ENCODE data around the gene ABCA12.

ABCA12 gene

DNA sequence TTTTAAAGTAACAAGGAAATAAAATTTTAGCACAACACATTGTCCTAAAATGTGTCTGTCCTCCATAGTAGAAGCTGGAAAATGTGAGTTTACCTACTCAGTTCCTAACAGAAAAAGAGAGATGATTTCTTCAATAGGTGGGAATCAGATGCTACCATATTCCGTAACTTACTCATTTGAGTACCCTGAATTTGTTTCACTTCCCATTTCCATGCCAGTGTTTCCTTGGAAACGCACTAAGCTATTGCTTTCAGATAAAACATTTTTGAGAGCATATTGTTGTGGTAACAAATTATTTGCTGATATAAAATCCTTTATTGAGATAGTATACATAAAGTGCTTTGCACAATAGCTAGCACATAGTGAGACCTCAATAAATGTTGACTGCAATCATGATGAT lies 191.5 kb downstream of the ABCA12 start:
- no peak for DNase-seq

- no peak for DNase-seq
Observed at GRCh38 chr2:214934006-214934405, 204.4 kb downstream of the ABCA12 start.

DNA sequence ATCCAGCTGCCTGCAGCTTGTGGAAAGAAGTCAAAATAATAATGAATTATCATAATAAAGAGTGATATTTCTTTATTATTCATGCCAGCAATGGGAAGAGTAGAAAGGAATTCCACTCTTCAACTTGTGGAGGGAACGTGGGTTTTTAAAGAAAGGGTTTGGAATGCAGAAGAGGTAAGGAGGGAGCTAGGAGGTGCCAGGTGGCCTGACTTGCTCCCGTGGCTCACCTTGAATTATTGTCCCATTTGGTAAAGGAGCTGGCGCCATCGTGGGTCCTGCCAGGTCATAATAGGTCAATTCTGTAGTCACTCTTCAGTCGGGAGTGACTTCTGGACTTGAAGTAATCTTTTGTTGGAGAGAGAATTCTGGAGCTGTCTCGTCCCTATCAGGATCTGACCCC lies 233.8 kb downstream of the ABCA12 start:
- no peak for DNase-seq

DNA sequence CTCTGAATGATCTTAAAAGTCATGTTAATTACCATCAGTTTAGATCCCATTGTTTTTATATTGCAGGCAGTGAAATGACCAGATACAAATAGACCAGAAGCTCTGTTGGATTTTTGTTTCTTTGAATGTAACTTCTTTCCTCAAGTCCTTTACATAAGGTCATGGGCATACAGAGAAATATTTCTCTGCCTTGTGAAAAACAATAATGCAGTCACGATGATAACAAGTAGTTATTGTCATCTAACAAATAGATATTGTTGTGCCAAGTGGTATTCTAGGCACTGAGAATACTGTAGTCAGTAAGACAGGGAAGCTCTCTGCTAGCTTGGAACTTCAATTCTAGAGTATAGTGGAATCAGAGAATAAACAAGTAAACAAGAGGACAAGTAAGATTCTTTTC lies 234.2 kb downstream of the ABCA12 start:
- no peak for DNase-seq

GRCh38 chr2:214902286-214902685 lies 236.1 kb downstream of the ABCA12 start:
- no peak for DNase-seq

- DNase-seq = no peak
Observed at GRCh38 chr2:214899751-214900150, 238.7 kb downstream of the ABCA12 start.

GRCh38 chr2:214896274-214896673 lies 242.2 kb downstream of the ABCA12 start:
- DNase-seq = no peak

DNA sequence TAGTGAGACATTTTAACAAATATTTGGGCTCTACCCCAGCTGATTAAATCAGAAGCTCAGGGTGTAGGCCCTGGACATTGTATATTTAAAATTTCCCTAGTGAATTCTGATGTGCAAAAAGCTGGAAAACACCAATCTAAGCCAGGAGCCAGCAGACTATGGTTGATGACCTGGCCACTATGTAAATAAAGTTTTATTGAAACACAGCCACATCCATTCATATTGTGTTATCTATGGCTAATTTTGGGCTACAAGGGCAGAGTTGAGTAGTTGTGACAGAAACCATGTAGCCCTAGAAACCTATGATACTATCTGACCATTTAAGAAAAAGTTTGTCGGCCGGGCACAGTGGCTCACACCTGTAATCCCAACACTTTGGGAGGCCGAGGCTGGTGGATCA lies 243.0 kb downstream of the ABCA12 start:
- DNase-seq = no peak

GRCh38 chr2:214889301-214889700 lies 249.1 kb downstream of the ABCA12 start:
- DNase-seq = no peak

DNA sequence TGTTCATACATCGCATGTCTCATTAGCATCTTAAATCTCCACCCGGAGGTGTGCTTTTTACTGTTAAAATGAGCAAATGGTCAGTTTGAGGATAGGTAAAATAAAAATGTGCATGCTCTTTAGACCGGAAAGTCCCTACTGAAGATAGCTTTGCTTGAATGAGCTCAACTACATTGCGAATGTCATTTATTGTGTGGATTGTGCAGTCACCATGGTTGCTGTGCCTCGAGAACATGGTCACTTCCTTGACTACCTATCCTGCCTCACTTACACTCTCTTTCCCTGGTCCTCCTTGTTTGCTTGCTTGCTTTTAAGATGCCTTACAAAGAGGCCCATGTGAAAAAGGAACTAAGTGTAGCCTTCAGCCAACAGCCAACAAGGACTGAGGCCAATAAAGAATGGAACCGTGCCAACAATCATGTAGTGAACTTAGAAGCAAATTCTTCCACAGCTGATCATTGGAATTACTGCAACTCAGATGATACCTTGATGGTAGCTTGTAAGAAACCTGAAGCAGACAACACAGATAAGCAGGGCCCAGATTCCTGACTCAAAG lies 256.7 kb downstream of the ABCA12 start:
- DNase-seq = no peak
